ENCODE measurements around the gene PHF2.

Gene PHF2

DNA sequence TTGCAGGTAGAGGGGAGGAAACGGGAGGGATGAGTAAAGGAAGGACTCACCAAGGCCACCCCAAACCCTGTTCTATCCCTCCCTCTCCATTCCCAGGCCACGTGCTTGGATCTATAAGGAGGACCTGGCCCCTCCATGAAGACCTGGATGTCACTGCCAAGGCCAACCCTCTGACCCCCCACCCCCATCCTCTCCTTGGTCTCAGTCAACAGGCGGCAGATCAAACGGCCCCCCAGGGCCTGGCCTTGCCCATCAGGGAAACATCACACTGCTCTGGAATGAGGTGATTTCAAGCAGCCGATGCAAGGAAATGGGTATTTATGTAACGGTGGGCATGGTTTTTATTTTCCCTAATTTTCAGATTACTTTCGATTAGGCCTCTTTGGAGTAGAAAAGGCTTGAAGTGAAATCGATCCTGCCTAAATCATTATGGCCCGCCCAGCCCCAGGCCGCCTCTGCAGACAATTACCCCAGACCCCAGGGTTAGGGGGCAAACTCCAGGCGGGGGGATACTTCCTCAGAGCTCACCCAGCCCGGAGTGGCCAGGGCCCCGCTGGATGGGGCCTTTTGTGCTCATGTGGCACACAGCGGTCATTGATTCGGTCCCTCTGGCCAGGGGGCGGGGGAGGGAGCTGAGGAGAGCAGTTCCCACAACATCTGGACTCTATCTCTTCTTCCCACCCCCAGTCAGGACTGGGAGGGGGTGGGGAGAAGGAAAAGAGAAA, 125.3 kb downstream of the PHF2 start:
- DNase-seq (ENCODE audit: low spot score): no peak

DNA sequence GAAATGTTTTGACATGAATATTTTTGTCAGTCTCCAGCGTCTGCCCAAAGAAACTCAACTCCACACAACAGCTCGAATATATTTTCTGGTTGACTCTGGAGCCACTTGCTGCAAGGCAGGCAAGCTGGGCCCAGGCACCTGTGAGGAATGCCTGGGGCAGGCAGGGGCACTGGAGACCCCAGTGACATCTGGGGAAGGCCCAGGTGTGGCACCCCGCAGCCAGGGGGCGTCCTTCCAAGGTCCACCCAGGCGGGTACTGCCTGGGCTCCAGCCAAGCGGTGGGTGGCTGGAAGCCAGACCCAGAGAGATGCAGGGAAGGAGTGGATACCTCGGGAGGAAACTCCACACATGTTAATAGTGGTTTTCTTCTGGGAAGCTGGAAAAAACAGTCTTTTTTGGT, 125.9 kb downstream of the PHF2 start:
- DNase-seq (ENCODE audit: low spot score): no peak

DNA sequence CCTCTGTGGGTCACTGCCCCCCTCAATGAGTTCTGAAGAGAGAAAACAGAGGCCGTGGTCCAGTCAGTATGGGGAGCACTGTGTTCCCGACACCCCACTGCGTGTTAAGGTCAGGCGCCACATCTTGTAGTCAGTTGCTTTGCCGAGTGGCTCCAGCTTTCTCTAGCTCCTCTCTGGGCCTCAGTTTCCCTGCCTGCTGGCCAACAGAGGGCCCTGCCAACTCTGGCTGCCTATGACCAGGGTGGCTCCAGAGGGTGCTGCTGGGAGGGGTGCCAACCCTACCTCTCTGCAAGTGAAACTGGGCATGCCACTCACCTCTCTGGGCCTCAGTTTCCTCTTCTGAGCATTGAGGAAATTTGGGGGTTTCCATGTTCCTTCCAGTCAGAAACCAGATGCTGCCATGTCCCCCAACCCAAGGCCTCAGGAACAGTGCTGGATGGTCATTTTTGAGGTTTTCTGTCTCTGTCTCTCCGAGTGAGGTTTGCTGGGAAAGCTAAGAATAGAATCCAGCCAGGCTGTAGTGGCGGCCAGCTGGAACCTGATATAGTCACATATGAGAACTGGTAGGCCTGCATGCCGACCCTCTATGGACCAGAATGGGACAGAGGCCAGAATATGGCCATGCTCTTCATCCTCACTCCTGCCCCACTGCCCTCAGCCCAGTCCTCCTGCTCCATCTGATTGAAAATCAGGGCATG, 132.1 kb downstream of the PHF2 start:
- no peak for DNase-seq (ENCODE audit: low spot score)

DNA sequence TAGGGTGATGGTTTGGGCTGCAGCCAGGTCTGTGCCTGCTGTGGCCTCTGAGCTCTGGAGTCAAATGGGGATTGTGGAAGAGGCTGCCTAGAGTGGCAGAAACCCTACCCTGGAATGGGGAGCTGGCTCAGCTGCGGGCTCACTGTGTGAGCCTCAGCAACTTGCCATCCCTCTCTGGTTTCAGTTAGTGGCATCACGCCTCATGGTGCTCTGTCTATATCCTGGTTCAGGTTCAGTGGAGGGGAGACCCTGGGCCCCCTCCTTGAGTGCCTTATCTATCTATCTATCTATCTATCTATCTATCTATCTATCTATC, 132.6 kb downstream of the PHF2 start:
- DNase-seq (ENCODE audit: low spot score): no peak

DNA sequence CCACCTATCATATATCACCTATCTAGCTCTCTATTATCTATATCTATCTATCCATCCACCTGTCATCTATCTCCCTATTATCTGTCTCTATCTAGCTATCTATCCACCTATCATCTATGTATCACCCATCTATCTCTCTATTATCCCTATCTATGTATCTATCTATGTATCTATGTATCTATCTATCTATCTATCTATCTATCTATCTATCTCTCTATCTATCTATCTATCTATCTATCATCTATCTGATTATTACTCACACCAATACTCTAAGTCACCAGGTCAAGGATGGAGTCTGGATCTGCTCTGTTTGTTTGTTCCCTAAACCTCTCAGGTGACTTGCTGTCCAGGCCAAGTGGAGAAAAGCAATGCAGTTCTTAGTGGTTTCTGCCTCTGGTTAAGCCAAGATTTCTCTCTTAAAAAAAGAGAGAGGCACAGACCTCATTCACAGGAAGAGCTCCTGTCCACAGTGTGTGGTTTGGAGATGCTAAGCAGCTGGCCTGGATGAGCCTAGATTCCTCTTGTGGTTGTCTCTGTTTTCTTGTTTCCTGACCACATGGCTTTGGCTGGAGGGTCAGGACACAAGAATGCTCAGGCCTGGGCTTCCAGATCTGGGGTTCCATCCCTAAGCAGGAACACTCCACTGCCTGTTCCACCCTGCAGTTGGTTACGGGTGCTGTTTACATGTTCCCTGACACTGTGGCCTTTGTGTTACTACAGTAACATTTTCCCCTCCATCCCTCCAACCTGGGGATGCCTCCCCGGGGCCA, 133.4 kb downstream of the PHF2 start:
- DNase-seq (ENCODE audit: low spot score): no peak

DNA sequence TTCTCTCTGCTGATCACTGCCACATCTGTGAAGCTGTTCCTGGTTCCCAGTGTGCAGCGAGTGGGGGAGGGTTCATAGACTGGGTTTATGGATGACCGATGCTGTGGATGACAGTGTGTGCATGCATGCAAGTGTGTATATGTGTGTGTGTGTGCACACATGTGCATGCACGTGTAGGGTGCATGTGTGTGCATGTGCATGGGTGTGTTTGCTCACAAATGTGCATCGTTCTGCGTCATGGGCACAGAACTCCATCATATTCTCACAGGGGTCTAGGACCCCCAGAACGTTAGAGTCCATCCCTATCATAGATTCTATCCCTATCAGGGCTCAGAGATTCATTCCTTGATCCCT, 134.0 kb downstream of the PHF2 start:
- no peak for DNase-seq (ENCODE audit: low spot score)

DNA sequence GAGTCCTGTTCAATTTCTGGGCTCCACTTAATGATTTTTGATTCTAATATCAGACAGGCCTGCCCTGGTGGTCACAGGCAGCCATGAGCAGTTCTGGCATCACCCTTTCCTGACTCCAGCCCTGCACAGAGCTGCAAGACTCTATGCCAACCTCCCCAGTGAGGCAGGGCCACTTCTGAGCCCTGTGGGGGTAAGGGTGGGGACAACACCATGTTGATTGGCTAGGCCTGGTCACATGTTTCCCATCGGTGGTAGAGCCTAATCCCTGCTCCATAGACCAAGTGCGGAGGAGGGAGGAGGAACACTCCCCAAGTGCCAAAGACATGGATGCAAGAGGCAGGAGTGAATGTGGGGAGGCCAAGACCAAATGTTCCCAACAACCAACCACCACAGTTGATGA, 134.6 kb downstream of the PHF2 start:
- no peak for DNase-seq (ENCODE audit: low spot score)

DNA sequence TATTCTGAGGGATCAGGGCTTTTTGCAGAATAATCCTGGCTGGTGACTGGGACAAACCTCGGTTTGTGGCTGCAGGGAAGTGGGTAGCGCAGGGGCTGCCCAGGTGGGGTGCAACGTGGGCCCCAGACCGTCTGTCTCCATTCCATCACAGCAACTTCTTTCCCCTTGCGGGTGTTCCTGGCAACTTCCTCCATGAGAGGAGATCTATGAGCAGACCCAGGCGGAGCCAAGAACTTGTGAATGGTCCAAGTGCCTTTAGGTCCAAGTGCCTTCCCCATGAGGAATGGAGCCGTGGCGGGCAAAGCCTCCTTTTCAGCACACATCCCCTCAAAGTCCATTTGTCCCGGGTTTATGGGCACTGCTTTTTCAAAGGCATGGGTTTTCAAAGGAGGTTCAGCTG, 136.5 kb downstream of the PHF2 start:
- DNase-seq (ENCODE audit: low spot score): no peak

DNA sequence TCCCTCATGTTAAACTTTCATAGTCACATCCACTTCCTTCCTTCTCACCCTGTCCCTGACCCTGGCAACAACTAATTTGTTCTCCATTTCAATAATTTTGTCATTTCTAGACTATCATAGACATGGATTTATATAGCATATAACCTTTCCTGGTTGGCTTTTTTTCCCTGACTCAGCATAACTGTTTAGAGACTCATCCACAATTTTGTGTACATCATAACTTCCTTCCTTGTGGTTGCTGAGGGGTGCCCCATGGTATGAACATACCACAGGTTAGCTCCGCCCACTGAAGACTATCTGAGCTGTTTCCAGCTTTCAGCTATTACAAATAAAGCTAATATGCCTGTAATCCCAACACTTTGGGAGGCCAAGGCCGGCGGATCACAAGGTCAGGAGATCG, 137.3 kb downstream of the PHF2 start:
- DNase-seq (ENCODE audit: low spot score): no peak

DNA sequence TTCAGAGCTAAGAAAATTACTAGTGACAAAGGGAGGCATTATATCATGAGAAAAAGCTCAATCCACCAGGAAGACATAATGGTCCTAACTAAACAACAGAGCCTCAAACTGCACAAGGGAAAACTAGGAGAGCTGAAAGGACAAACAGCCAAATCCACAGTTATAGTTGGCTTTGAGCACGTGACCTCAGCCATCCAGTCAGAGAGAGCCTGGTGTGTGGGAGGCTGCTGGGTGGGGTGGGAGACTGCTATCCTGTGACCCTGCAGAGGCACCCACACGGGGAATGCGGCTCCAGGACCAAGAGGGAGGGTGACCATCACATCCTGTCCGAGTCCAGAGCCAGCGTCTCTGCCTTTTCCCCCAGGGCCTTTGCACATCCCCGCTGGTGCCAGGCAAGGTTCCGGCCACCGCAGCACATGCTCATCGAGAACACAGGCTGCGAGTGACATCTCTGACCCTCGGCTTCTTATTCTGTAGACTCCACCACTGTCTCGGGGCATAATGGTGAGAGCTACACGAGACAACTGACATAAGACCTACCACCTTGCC, 145.1 kb downstream of the PHF2 start:
- DNase-seq (ENCODE audit: low spot score): no peak

DNA sequence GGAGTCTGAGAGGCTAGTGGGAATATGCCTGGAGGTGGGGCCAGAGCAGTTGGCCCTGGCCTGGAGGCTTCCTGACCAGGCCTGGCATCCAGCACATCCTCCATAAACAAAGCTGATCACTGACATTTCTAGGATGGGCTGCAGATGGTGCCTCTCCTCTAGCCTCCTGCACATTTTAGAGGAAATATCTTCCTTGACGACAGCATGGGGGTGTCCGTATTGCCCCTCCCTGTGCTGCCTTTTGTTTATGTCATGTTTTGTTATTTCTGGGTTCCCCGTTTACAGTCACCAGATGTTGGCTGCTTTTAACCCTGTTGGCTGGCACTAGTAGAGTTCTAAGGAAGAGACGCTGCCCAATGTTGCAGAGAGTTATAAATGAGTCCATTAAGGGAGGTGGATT, 148.5 kb downstream of the PHF2 start:
- DNase-seq (ENCODE audit: low spot score): no peak

DNA sequence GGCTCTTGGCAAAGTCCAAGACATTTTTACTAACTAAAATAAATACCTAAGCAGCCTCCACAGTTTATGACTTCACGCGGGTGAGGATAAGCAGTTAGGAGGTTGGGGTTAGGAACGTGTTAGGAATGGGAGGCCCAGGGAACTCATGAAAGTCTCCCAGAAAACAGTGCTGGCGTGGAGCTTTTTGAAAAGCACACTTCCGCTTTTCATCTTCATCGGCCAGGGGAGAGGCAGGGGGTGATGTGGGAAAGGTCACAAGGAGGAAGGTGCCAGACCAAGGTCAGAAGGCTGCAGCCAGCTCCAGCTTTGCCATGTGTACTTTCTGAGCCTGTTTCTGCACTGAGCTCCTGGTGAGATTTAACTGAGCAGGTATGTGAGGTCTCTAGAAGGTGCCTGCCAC, 149.0 kb downstream of the PHF2 start:
- no peak for DNase-seq (ENCODE audit: low spot score)

DNA sequence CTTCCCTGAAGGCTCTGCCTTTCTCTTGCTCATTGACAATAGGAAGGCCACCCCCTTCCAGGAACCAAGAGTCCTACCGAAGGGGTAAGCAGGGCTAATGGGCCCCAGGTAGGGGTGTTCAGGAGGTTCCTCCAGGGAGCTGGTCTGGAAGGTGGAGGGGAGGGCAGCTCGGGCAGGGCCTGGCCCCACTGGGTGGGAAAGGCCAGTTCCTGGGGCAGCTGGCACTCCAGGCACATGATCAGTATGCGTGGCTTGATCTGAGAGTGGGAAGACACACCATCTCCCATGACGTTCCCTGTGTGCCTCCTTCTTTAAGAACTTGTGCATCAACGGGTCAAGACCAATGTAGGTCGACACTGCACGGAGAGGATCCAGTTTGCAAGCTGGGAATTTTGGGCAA, 149.8 kb downstream of the PHF2 start:
- DNase-seq (ENCODE audit: low spot score): no peak
